Measurements from ENCODE around the gene FXN. TPM values are rescaled to one million over a fixed set of nuclear protein-coding genes. Genes with fewer than 3 reads are reported as not detected.

The FXN gene
- total RNA-seq, 1 donor from 2014 or later, result 11.4 TPM

DNA sequence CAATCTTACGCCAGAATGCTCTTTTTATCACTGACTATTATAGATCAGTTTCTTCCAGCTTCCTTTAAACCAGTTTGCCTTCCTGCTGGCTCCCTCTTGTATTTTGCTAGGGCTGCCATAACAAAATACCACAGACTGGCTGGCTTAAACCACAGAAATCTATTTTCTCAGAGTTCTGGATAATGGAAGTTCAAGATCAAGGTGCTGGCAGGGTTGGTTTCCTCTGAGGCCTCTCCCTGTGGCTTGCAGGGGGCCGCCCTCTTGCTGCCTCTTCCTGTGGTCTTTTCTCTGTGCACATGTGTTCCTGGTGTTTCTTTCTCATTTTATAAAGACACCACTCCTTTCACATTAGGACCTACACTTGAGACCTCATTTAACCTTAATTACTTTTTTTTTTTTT is 6.8 kb upstream of the FXN start:
- TF ChIP-seq, protein P1, sequence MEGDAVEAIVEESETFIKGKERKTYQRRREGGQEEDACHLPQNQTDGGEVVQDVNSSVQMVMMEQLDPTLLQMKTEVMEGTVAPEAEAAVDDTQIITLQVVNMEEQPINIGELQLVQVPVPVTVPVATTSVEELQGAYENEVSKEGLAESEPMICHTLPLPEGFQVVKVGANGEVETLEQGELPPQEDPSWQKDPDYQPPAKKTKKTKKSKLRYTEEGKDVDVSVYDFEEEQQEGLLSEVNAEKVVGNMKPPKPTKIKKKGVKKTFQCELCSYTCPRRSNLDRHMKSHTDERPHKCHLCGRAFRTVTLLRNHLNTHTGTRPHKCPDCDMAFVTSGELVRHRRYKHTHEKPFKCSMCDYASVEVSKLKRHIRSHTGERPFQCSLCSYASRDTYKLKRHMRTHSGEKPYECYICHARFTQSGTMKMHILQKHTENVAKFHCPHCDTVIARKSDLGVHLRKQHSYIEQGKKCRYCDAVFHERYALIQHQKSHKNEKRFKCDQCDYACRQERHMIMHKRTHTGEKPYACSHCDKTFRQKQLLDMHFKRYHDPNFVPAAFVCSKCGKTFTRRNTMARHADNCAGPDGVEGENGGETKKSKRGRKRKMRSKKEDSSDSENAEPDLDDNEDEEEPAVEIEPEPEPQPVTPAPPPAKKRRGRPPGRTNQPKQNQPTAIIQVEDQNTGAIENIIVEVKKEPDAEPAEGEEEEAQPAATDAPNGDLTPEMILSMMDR (IDR thresholded peaks at IDR 0.05; ENCODE audit: insufficient read depth, low read length, poor library complexity, severe bottlenecking), result no peak
- peaks cover 3% of the 10 kb centered on the region for H3K27me3 ChIP-seq (ENCODE audit: control insufficient read depth, insufficient read depth, low read length)

DNA sequence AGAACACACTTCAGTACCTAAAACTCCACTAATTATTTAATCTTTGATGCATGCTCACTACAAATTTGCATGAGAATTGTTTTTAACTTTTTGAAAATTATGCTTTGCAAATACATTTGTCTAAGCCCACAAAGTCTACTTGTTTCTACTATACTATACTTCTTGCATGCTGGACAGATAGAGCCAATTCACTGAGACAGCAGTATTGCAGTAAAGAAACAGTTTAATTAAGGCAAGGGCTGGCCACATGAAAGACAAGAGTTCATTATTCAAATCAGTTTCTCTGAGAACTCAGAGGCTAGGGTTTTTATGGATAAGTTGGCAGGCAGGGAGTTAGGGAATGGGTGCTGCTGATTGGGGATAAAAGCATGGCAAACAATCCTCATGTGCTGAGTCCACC is 6.0 kb upstream of the FXN start:
- TF ChIP-seq, protein P1 (IDR thresholded peaks at IDR 0.05; ENCODE audit: insufficient read depth, low read length, poor library complexity, severe bottlenecking), result no peak
- no peak overlapping the region for H3K4me3 ChIP-seq (ENCODE audit: low read depth, low read length)
- no peak for DNase-seq (ENCODE audit: low read depth)
- H3K27me3 ChIP-seq (ENCODE audit: control insufficient read depth, insufficient read depth, low read length), result peaks cover 3% of the 10 kb centered on the region
- no peaks in the 10 kb centered on the region for H3K36me3 ChIP-seq (ENCODE audit: control insufficient read depth, insufficient read depth, low read length)

More for the DNA sequence above, 6.8 kb upstream of the FXN start:
- no peak for DNase-seq (ENCODE audit: low read depth)
- H3K36me3 ChIP-seq (ENCODE audit: control insufficient read depth, insufficient read depth, low read length), result no peaks in the 10 kb centered on the region
- no peak overlapping the region for H3K4me3 ChIP-seq (ENCODE audit: low read depth, low read length)

DNA sequence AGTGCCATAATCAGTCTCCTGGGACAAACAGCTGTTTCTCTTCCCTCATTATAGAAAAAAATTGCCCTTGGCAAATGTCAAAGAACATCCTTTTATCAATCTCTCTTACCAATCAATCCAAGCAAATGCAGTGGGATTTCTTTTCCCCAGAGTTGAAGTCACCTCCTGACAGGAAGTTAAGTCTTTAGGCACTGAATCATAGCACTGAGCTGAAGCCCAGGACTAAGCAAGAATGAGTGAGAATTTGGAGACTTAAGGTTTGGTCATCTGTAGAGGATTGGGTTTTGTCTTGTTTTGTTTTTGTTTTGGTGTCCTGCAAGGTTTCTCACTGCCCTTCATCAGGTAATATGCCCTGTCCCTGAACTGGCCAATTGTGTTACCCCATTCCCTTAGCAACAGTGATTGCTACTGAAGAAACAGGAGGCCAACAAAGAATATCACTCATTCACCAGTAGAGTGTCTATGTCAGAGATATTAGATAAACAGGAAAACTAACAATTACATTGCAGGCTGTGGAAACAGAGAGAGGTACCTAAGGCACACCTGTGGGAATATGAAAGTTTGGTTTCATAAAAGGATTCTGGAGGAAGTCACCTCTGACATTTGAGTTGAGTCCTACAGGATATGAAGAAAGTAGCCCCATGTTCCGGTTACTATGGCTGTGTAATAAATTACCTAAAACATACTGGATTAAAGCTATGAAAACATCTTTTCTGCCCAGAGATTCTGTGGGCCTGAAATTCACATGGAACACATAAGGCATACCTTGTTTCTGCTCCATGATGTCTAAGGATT is 4.5 kb upstream of the FXN start:
- H3K4me3 ChIP-seq (ENCODE audit: low read depth, low read length), result no peak overlapping the region
- no peak for DNase-seq (ENCODE audit: low read depth)
- TF ChIP-seq, protein P1 (IDR thresholded peaks at IDR 0.05; ENCODE audit: insufficient read depth, low read length, poor library complexity, severe bottlenecking), result no peak
- no peaks in the 10 kb centered on the region for H3K36me3 ChIP-seq (ENCODE audit: control insufficient read depth, insufficient read depth, low read length)
- peaks cover 3% of the 10 kb centered on the region for H3K27me3 ChIP-seq (ENCODE audit: control insufficient read depth, insufficient read depth, low read length)

DNA sequence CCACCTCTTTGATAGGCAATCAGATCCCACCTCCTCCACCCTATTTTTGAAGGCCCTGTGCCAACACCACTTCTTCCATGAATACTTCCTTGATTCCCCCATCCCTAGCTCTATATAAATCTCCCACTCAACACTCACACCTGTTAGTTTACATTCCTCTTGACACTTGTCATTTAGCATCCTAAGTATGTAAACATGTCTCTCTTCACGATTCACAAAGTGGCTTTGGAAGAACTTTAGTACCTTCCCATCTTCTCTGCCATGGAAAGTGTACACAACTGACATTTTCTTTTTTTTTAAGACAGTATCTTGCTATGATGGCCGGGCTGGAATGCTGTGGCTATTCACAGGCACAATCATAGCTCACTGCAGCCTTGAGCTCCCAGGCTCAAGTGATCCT is 1.5 kb upstream of the FXN start:
- TF ChIP-seq, protein P1 (IDR thresholded peaks at IDR 0.05; ENCODE audit: insufficient read depth, low read length, poor library complexity, severe bottlenecking), result no peak
- no peak for DNase-seq (ENCODE audit: low read depth)
- no peak overlapping the region for H3K4me3 ChIP-seq (ENCODE audit: low read depth, low read length)
- H3K36me3 ChIP-seq (ENCODE audit: control insufficient read depth, insufficient read depth, low read length), result no peaks in the 10 kb centered on the region
- no peaks in the 10 kb centered on the region for H3K27me3 ChIP-seq (ENCODE audit: control insufficient read depth, insufficient read depth, low read length)

DNA sequence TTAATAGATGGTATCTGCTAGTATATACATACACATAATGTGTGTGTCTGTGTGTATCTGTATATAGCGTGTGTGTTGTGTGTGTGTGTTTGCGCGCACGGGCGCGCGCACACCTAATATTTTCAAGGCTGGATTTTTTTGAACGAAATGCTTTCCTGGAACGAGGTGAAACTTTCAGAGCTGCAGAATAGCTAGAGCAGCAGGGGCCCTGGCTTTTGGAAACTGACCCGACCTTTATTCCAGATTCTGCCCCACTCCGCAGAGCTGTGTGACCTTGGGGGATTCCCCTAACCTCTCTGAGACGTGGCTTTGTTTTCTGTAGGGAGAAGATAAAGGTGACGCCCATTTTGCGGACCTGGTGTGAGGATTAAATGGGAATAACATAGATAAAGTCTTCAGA is 757 bp downstream of the FXN start:
- DNase-seq (ENCODE audit: low read depth), result no peak
- Histone ChIP-seq H3K4me3 (ENCODE audit: low read depth, low read length) (peak overlapping the region; percentile 71), H3K27me3 (ENCODE audit: control insufficient read depth, insufficient read depth, low read length) (no peaks in the 10 kb centered on the region), H3K36me3 (ENCODE audit: control insufficient read depth, insufficient read depth, low read length) (no peaks in the 10 kb centered on the region)
- TF ChIP-seq, protein P1 (IDR thresholded peaks at IDR 0.05; ENCODE audit: insufficient read depth, low read length, poor library complexity, severe bottlenecking), result no peak

DNA sequence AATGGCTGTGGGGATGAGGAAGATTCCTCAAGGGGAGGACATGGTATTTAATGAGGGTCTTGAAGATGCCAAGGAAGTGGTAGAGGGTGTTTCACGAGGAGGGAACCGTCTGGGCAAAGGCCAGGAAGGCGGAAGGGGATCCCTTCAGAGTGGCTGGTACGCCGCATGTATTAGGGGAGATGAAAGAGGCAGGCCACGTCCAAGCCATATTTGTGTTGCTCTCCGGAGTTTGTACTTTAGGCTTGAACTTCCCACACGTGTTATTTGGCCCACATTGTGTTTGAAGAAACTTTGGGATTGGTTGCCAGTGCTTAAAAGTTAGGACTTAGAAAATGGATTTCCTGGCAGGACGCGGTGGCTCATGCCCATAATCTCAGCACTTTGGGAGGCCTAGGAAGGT is 1.2 kb downstream of the FXN start:
- Histone ChIP-seq H3K4me3 (ENCODE audit: low read depth, low read length) (peak overlapping the region; percentile 71), H3K36me3 (ENCODE audit: control insufficient read depth, insufficient read depth, low read length) (no peaks in the 10 kb centered on the region), H3K27me3 (ENCODE audit: control insufficient read depth, insufficient read depth, low read length) (no peaks in the 10 kb centered on the region)
- no peak for DNase-seq (ENCODE audit: low read depth)
- TF ChIP-seq, protein P1 (IDR thresholded peaks at IDR 0.05; ENCODE audit: insufficient read depth, low read length, poor library complexity, severe bottlenecking), result no peak

Data from kidney epithelial cell (primary cell).